Heart left ventricle (tissue), 16 donors: ENCODE data around the gene PPIL1. TPM values are rescaled to one million over a fixed set of nuclear protein-coding genes. Genes with fewer than 3 reads are reported as not detected.

Experiments used
- ATAC-seq, 4 donors: fragments of 200-7000 bp; cut with Tn5 transposase; one replicate each; pipeline ENCODE4 v1.9.1; 2020 to 2022; ENCODE audit warnings: moderate library complexity in 4 of 4, mild to moderate bottlenecking in 3 of 4, moderate number of reproducible peaks in 1 of 4
- DNase-seq, 5 donors: peaks; one replicate each; pipeline ENCODE4 v3.0.0-alpha.2; 2020
- H3K27ac ChIP-seq, 12 donors: fragments of 200-600 bp; sonication (generic) in 4 of 12; one replicate each; pipeline versions ENCODE4 v1.5.0 to v1.8.0; 2016 to 2022; ENCODE audit warnings: mild to moderate bottlenecking in 2 of 12
- H3K27me3 ChIP-seq, 9 donors: fragments of 200-600 bp; sonication (generic) in 2 of 9; one replicate each; pipeline versions ENCODE4 v1.5.1 to v1.8.0; 2016 to 2022; ENCODE audit warnings: mild to moderate bottlenecking in 3 of 9
- H3K36me3 ChIP-seq, 9 donors: fragments of 200-600 bp; sonication (generic) in 2 of 9; one replicate each; pipeline versions ENCODE4 v1.5.0 to v1.8.0; 2018 to 2022; ENCODE audit warnings: mild to moderate bottlenecking in 2 of 9
- H3K4me1 ChIP-seq, 12 donors: fragments of 200-600 bp; sonication (generic) in 4 of 12; one replicate each; pipeline versions ENCODE4 v1.5.0 to v1.8.0; 2016 to 2022; ENCODE audit warnings: mild to moderate bottlenecking in 3 of 12
- H3K4me3 ChIP-seq, 12 donors: fragments of 200-600 bp; sonication (generic) in 4 of 12; one replicate each; pipeline versions ENCODE4 v1.5.0 to v1.8.0; 2017 to 2022; ENCODE audit warnings: mild to moderate bottlenecking in 9 of 12, moderate library complexity in 4 of 12
- H3K9me3 ChIP-seq, 12 donors: fragments of 200-600 bp; sonication (generic) in 4 of 12; one replicate each; pipeline versions ENCODE4 v1.5.0 to v1.8.0; 2016 to 2022; ENCODE audit warnings: mild to moderate bottlenecking in 1 of 12
- CTCF ChIP-seq, 12 donors: fragments of 200-600 bp; sonication (generic) in 4 of 12; IDR thresholded peaks; one replicate each; pipeline versions ENCODE4 v1.5.0 to v1.8.0; 2018 to 2022; ENCODE audit warnings: antibody characterized with exemption in 12 of 12, mild to moderate bottlenecking in 5 of 12
- POLR2A ChIP-seq, 2 donors: fragments of 450-650 bp; IDR thresholded peaks; one replicate each; pipeline ENCODE4 v1.6.1; 2017; ENCODE audit warnings: antibody characterized with exemption in 2 of 2, mild to moderate bottlenecking in 2 of 2, moderate library complexity in 2 of 2
- WGBS, 4 donors: extraction: QIAGEN DNeasy Blood & Tissue Kit in 2 of 4; methylation state at CpG; one replicate each; pipeline versions ENCODE4 v1.1.5 to v1.1.7; 2013 to 2018; 5-methylcytosine and 5-hydroxymethylcytosine counted together
- intact Hi-C, 10 donors: fragments of 100-400 bp; cut with DNase I; formaldehyde crosslinking; loops; one replicate each; pipeline versions ENCODE4 v1.11.1 to v1.14.2; 2022
- polyA plus RNA-seq, 2 donors: library from polyadenylated mRNA; stranded (reverse); fragments of 200-250 nt; gene quantifications; one replicate each; pipeline ENCODE4 v1.2.3, GENCODE V29; 2013
- total RNA-seq, 9 donors: library from RNA; depleted of rRNA in 2 of 9; stranded (reverse); fragments of >200 nt in 2 of 9; fragmentation: NEBNext Ultra II Directional in 3 of 9; extraction: Animal tissue kit (Norgen Biotek cat#: 25700) in 3 of 9; gene quantifications; one replicate each; pipeline versions ENCODE4 v1.1.0 to v1.2.4, GENCODE V29; 2016 to 2023
- donor health status: ischemic (EF 13 %, LVEDD 7.1; RV severe dilation, severe dysfunction).
- donor health status: healthy with polysubstance abuse.
- donor health status: DM: no; HTN: yes; CAD: no.
- donor health status: DM: no; HTN: no; CAD: no.
- donor health status: ischemic (EF 25% LVEDD 6.9; RV normal size, moderate dysfunction).
- donor health status: ischemic (EF 25% LVEDD 5.7; RV mildly dilated, moderate dysfunction).
- donor health status: healthy.
- donor health status: DM: yes; HTN: yes; CAD: no.
- donor health status: ischemic (EF 35%, LVEDD 5.7; RV mildly dilated, moderate dysfunction).
- donor health status: nonischemic (EF 11% LVEDD 7.7; RV severe dilation, severe dysfunction).
- donor health status: DM: yes; HTN: yes; CAD: no.
- donor health status: PGD.
- donor health status: ischemic (EF 29% LVEDD 5.4; RV normal size, mild dysfunction).
- donor health status: nonischemic (EF 23%, LVEDD 6.1; RV moderate dilation, normal function).

PPIL1 gene
- total and polyA plus RNA-seq, 11 donors = 30.9 to 69.3 (median 42.6) TPM

- Histone ChIP-seq H3K4me1 (peaks cover 0 to 47% (median 27%) of the 10 kb centered on the region in 12 donors), H3K4me3 (no peak overlapping the region), H3K27me3 (no peaks in the 10 kb centered on the region), H3K9me3 (no peaks in the 10 kb centered on the region), H3K27ac (peak overlapping the region in 7 of 12 donors; percentile 4 to 59 (median 35)), H3K36me3 (peaks cover 0 to 20% (median 7%) of the 10 kb centered on the region in 9 donors)
- no peak for ATAC-seq
- WGBS, 4 donors = 26 to 37% (median 27%) methylated on average over 6 of the region's 6 CpGs
- TF ChIP-seq CTCF (IDR thresholded peaks at IDR 0.05) = no peak
- TF ChIP-seq POLR2A (IDR thresholded peaks at IDR 0.05) = no peak
- DNase-seq = no peak
- intact Hi-C loops = loop anchor here (5.0 to 10.0 kb wide), 11 partner anchors 88 to 326 kb away; partner anchors contain the start of genes PIM1 (in 5 of the 10) and MTCH1 (in 2 of the 10)
Observed at GRCh38 chr6:36888654-36889481, 14.3 kb upstream of the PPIL1 start.

- H3K9me3 ChIP-seq = no peaks in the 10 kb centered on the region
- 91 to 97% (median 94%) methylated on average over 7 of the region's 7 CpGs for WGBS, 4 donors
- no peak for DNase-seq
- peaks cover 0 to 14% (median 4%) of the 10 kb centered on the region in 9 donors for H3K36me3 ChIP-seq
- H3K4me1 ChIP-seq = peaks cover 0 to 47% (median 27%) of the 10 kb centered on the region in 12 donors
- H3K27ac ChIP-seq = peak overlapping the region in 1 of 12 donors; percentile 43
- no peak overlapping the region for H3K4me3 ChIP-seq
- ATAC-seq = no peak
- intact Hi-C loops = loop anchor here (5.0 to 10.0 kb wide), 11 partner anchors 89 to 327 kb away; partner anchors contain the start of genes PIM1 (in 5 of the 10) and MTCH1 (in 2 of the 10)
- H3K27me3 ChIP-seq = no peaks in the 10 kb centered on the region
- TF ChIP-seq POLR2A (IDR thresholded peaks at IDR 0.05) = no peak
- TF ChIP-seq CTCF (IDR thresholded peaks at IDR 0.05) = no peak
Observed at GRCh38 chr6:36888115-36888643, 13.6 kb upstream of the PPIL1 start.

GRCh38 chr6:36886950-36887618, 12.5 kb upstream of the PPIL1 start:
- peaks cover 0 to 5% (median 1%) of the 10 kb centered on the region in 9 donors for H3K36me3 ChIP-seq
- intact Hi-C loops = loop anchor here (5.0 to 10.0 kb wide), 11 partner anchors 90 to 328 kb away; partner anchors contain the start of genes PIM1 (in 5 of the 10) and MTCH1 (in 2 of the 10)
- 69 to 76% (median 72%) methylated on average over 10 of the region's 10 CpGs for WGBS, 4 donors
- no peaks in the 10 kb centered on the region for H3K27me3 ChIP-seq
- TF ChIP-seq POLR2A (IDR thresholded peaks at IDR 0.05) (no peak), CTCF (IDR thresholded peaks at IDR 0.05) (no peak)
- peaks cover 0 to 47% (median 27%) of the 10 kb centered on the region in 12 donors for H3K4me1 ChIP-seq
- ATAC-seq (no peak), DNase-seq (no peak)
- H3K9me3 ChIP-seq = no peaks in the 10 kb centered on the region
- peak overlapping the region in 9 of 12 donors; percentile 74 to 93 (median 87) for H3K4me3 ChIP-seq
- H3K27ac ChIP-seq = peak overlapping the region in 6 of 12 donors; percentile 85 to 95 (median 90)
